ENCODE results near the gene CENPU. TPM values are rescaled to one million over a fixed set of nuclear protein-coding genes. Genes with fewer than 3 reads are reported as not detected.

The CENPU gene
- total and polyA plus RNA-seq, 2 of the 8 experiments (the other 6 are each of a cell fraction or from before 2014, with no cell fraction given) = 32.1 to 122 TPM

DNA sequence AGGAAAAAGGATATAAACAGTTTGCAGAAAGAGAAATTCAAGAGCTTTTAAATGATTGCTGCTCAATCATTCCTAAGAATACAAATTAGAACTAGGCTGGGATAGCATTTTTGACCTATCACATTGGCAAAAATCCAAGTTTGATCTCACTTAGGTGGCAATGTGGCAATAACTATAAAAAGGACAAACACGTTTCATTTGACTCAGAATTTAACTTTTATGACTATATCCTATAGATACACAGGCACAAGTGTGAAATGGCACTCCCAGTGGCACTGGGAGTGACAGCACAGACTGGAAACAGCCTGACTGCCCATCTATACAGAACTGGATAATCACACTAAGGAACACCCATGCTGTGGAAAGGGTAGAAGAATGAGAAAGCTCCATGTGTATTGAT is 11.1 kb downstream of the CENPU start:
- H3K14ac ChIP-seq (ENCODE audit: insufficient read length) = no peak overlapping the region
- H3K23me2 ChIP-seq (ENCODE audit: low read depth, low read length) = no peaks in the 10 kb centered on the region
- FAIRE-seq (no peak), DNase-seq (ENCODE audit: low read depth in 1 of 2, low spot score in 2 of 2) (no peak)
- no peak overlapping the region for H3K18ac ChIP-seq (ENCODE audit: extremely low read depth, low read length)
- no peak overlapping the region for H2BK5ac ChIP-seq (ENCODE audit: low read depth, low read length)
- H3K4me2 ChIP-seq (ENCODE audit: insufficient read depth in 1 of 2, low read depth in 2 of 2, low read length in 2 of 2) = no peak overlapping the region
- no peaks in the 10 kb centered on the region; the same call in none of the 2 replicates for H3K79me1 ChIP-seq (ENCODE audit: low read depth, low read length)
- 84% methylated on average over 1 of the region's 1 CpG; no CpG with 5 or more reads in 1 of the 2 experiments for WGBS, 2 experiments (ENCODE audit: extremely low coverage in 1 of 2, insufficient coverage in 1 of 2, insufficient read length in 1 of 2, insufficient replicate concordance in 2 of 2, low coverage in 1 of 2, low lambda C conversion rate in 2 of 2, missing lambda C conversion rate in 1 of 2)
- no peak overlapping the region for H3K4me3 ChIP-seq (ENCODE audit: extremely low read depth in 1 of 4, insufficient read depth in 2 of 4, low read depth in 3 of 4, low read length in 4 of 4)
- no peak overlapping the region for H2BK120ac ChIP-seq (replicated peaks; ENCODE audit: low read depth, low read length)
- ChIA-PET CTCF (ENCODE audit: partially characterized antibody) (interaction anchor here (1.3 to 1.6 kb wide), 2 partner anchors 15 to 23 kb away, joined by 3 read pairs; no protein-coding TSS in a partner anchor), POLR2A (ENCODE audit: partially characterized antibody) (interaction anchor here (1.7 to 5.4 kb wide), 3 partner anchors 11 to 27 kb away, joined by 3 to 20 read pairs (median 6); partner anchors contain the start of gene CENPU)
- peaks cover 8 to 10% of the 10 kb centered on the region in 2 experiments for H4K20me1 ChIP-seq (replicated peaks in 1 of 2; ENCODE audit: control insufficient read depth in 1 of 2, insufficient read depth in 2 of 2, low read length in 2 of 2)
- no peaks in the 10 kb centered on the region for H3K4me1 ChIP-seq (replicated peaks in 1 of 4; ENCODE audit: control insufficient read depth in 3 of 4, insufficient read depth in 4 of 4, low read length in 3 of 4)
- H3K23ac ChIP-seq (ENCODE audit: insufficient read length) = no peak overlapping the region
- H2BK12ac ChIP-seq (ENCODE audit: low read depth, low read length) = no peak overlapping the region
- no peaks in the 10 kb centered on the region for H3K9me3 ChIP-seq (ENCODE audit: insufficient read depth in 2 of 2, low read depth in 1 of 2, low read length in 1 of 2)
- H2AFZ ChIP-seq (ENCODE audit: low read length) = no peak overlapping the region
- peaks cover 25 to 81% (median 50%) of the 10 kb centered on the region in 4 experiments for H3K36me3 ChIP-seq (ENCODE audit: control insufficient read depth in 2 of 4, insufficient read depth in 4 of 4, low read length in 3 of 4)
- H3K27ac ChIP-seq (ENCODE audit: low read depth, low read length) = no peak overlapping the region
- no peak overlapping the region for H4K8ac ChIP-seq (ENCODE audit: extremely low read depth, insufficient read depth, low read length)
- TF ChIP-seq RAD21 (IDR thresholded peaks at IDR 0.05 in 1 of 2, conservative IDR thresholded peaks at IDR 0.05 in 1 of 2; ENCODE audit: low read depth in 2 of 2, low read length in 2 of 2) (0 out of 4 replicates have a peak, but pooled peaks of 1 of the 2 experiments have one; percentile 13), CTCF (IDR thresholded peaks at IDR 0.05; ENCODE audit: control extremely low read depth in 1 of 3, insufficient read depth in 1 of 3, low read depth in 1 of 3, low read length in 3 of 3) (peak in 1 of 3 experiments; percentile 11; a peak in 1 of 4 replicates), MAX (IDR thresholded peaks at IDR 0.05) (no peak)
- no peaks in the 10 kb centered on the region for H3K27me3 ChIP-seq (replicated peaks in 1 of 4; ENCODE audit: control insufficient read depth in 3 of 4, extremely low read depth in 1 of 4, insufficient read depth in 3 of 4, low read length in 3 of 4)
- no peak overlapping the region for H4K5ac ChIP-seq (ENCODE audit: insufficient read length, low read depth, low read length)
- no peak overlapping the region for H3K4ac ChIP-seq (replicated peaks; ENCODE audit: insufficient read length, low read depth, low read length)
- no peak overlapping the region for H3K9ac ChIP-seq (replicated peaks in 1 of 4; ENCODE audit: extremely low read depth in 1 of 4, low read depth in 3 of 4, low read length in 3 of 4)
- H2AK5ac ChIP-seq (ENCODE audit: low read depth, low read length) = no peak overlapping the region
- H2BK15ac ChIP-seq (ENCODE audit: low read length) = no peak overlapping the region
- H2BK20ac ChIP-seq (ENCODE audit: low read length) = no peak overlapping the region
- H3K56ac ChIP-seq (replicated peaks; ENCODE audit: insufficient read length, low read depth, low read length) = no peak overlapping the region
- H3K79me2 ChIP-seq (ENCODE audit: control insufficient read depth in 1 of 2, insufficient read depth in 2 of 2, low read length in 2 of 2) = peaks cover 0 to 76% of the 10 kb centered on the region in 2 experiments; a peak in 2 of 4 replicates
- no peak overlapping the region for H4K91ac ChIP-seq (replicated peaks; ENCODE audit: insufficient read length, low read length)

All from H1 (cell line).